ENCODE measurements around the gene EYA2.

- no peak for TF ChIP-seq CTCF (IDR thresholded peaks at IDR 0.05)
- TF ChIP-seq POLR2AphosphoS5 (IDR thresholded peaks at IDR 0.05): no peak
- TF ChIP-seq POLR2A (IDR thresholded peaks at IDR 0.05): no peak
Measured at GRCh38 chr20:47024461-47024937, 129.9 kb downstream of the EYA2 start.

Data from sigmoid colon (tissue), 4 donors.